Measurements from ENCODE around the gene WDR76.
"Not testable (repeated sequence)": the region's sequence is repeated elsewhere in the genome, so short reads cannot be mapped to it uniquely, and the experiment has no call there.

The WDR76 gene

DNA sequence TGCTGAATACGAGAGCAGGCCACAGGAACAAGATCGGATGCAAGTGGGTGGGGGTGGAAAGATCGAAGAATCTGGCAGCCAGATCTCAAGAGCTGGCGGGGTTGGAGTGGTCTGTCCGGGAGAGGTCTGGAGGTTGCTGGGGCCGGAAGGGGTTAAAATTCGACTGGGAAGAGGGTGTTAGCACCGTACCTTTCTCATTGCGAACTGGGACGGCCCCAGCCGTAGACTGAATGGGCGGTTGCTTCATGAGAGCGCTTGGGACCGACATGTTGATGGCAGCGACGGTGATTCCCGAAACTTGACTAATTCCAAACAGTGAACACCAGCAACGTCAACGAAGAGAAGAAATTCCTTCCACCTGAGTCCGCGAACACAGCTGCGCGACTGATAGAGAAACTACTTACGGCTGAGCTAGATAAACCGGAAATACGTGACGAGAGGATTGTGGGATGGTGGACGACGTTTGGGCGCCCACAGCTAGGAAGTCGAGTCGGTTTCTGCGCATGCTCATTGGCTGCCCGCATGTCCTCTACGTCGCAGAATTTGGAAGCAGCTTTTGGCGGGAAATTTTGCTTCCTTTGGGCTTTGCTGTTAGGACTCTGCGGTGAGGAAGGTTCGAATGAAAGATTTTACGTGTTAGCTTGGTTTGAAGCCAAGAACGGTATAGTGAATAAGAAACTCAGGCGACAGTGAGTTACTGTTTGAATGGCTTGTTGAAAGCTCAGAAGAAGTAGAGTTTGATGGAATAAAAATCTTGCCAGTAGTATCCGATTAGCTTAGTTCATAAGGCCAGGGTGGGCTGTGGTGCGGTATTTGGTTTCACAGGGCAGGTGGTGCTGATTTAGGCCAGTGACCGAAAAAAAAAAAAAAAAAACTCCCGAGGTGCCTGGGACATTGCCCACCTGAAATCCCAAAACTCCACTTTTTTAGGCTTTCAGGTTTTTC is 2.2 kb upstream of the WDR76 start, which contains the start of gene MFAP1:
MFAP1 (minus strand) TSS at position 389 of the 945 bp plus-strand sequence; CDS start at position 268, 121 bp downstream.
- peak; percentile 99 for DNase-seq

DNA sequence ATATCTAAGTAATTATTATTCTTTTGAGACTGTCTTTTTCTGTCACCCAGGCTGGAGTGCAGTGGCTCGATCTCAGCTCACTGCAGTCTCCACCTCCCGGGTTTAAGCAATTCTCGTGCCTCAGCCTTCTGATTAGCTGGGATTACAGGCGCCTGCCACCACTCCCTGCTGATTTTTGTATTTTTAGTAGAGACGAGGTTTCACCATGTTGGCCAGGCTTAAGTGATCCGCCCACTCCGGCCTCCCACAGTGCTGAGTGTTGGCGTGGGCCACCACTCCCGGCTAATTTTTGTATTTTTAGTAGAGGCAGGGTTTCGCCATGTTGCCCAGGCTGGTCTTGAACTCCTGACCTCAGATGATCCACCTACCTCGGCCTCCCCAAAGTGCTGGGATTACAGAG is 1.5 kb upstream of the WDR76 start:
- DNase-seq, result not testable (repeated sequence)

DNA sequence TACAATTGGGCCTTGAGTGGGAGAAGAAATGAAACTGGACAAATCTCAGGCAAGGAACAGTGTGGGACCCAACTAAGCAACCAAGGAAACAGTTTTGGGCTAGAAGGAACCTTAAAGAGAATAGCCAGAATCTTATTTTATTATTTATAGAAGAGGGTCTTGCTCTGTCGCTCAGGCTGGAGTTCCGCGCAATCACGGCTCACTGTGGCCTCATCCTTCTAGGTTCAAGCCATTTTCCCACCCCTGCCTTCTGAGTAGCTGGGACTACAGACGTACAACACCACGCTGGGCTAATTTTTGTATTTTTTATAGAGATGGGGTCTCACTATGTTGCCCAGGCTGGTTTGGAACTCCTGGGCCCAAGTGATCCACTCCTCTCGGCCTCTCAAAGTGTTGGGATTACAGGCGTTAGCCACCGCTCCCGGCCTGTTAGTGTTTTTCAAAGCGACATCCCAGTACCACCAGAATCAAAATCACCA is 734 bp upstream of the WDR76 start:
- no peak for DNase-seq

DNA sequence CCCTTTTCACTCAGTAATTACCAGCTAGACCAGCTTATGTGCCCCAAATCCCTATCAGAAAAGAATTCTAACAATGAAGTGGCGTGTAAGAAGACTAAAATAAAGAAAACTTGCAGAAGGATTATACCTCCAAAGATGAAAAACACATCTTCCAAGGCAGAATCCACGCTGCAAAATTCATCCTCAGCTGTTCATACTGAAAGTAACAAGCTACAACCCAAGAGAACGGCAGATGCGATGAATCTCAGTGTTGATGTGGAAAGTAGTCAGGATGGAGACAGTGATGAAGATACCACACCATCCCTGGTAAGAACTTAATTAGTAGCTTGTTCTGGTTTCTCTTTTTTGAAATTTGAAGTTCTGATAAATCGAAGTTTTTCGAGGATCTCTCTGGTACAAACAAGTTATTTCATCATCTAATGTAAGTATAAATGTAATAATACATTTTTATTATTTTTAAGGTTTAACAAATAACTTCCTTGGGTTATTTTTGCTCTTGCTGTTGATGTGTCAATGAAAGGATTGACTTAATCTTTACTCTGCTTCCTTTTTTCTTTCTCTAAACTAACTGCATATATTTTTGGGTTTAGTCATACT is 1.4 kb downstream of the WDR76 start:
- peak; percentile 22 for DNase-seq

DNA sequence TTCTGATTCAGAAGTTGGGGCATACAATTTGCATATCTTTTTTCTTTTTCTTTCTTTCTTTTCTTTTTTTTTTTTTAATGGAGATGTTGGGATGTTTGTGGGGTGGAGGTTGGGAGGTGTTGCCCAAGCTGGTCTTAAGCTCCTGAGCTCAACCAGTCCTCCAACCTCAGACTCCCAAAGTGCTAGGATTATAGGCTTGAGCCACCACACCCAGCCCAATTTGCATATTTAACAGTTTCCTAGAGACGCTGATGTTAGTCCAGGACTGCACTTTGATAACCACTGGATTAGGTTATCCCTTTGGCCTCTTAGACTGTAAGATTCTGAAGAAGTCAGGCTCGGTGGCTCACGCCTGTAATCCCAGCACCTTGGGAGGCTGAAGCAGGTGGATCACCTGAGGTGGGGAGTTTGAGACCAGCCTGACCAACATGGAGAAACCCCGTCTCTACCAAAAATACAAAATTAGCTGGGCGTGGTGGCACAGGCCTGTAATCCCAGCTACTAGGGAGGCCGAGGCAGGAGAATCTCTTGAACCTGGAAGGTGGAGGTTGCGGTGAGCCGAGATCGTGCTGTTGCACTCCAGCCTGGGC is 3.2 kb downstream of the WDR76 start:
- not testable (repeated sequence) for DNase-seq

DNA sequence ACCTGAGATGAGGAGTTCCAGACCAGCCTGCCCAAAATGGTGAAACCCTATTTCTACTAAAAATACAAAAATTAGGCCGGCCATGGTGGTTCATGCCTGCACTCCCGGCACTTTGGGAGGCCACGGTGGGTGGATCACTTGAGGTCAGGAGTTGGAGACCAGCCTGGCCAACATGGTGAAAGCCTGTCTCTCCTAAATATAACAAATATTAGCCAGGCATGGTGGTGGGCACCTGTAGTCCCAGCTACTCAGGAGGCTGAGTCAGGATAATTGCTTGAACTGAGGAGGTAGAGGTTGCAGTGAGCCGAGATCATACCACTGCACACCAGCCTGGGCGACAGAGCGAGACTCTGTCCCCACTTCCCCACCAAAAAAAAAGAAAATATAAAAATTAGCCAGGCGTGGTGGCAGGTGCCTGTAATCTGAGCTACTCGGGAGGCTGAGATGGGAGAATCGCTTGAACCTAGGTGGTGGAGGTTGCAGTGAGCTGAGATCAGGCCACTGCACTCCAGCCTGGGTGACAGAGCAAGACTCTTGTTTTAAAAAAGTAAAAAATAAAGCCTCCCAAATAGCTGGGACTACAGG is 4.0 kb downstream of the WDR76 start:
- DNase-seq, result not testable (repeated sequence)

DNA sequence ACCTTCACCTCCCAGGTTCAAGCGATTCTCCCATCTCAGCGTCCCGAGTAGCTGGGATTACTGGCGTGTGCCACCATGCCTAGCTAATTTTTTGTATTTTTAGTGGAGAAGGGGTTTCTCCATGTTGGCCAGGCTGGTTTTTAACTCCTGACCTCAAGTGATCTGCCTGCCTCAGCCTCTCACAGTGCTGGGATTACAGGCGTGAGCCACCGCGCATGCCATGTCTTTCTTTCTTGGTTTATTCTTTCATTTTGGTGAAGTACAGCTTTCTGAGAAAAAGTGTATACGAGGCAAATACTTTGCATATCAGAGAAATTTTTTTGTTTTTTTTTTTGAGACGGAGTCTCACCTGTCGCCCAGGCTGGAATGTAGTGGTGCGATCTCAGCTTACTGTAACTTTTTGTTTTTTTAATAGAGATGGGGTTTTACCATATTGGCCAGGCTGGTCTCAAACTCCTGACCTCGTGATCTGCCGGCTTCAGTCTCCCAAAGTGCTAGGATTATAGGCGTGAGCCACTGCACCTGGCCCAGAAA is 4.8 kb downstream of the WDR76 start:
- DNase-seq, result not testable (repeated sequence)

DNA sequence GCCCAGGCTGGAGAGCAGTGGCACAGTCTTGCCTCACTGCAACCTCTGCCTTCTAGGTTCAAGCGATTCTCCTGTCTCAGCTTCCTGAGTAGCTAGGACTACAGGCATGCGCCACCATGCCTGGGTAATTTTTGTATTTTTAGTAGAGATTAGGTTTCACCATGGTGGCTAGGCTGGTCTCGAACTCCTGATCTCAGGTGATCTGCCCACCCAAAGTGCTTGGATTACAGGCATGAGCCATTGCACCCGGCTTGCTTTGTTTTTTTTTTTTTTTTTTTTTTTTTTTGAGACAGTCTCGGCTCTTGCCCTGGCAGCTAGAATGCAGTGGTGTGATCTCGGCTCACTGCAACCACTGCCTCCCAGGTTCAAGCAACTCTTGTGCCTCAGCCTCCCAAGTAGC is 5.7 kb downstream of the WDR76 start:
- DNase-seq, result not testable (repeated sequence)

DNA sequence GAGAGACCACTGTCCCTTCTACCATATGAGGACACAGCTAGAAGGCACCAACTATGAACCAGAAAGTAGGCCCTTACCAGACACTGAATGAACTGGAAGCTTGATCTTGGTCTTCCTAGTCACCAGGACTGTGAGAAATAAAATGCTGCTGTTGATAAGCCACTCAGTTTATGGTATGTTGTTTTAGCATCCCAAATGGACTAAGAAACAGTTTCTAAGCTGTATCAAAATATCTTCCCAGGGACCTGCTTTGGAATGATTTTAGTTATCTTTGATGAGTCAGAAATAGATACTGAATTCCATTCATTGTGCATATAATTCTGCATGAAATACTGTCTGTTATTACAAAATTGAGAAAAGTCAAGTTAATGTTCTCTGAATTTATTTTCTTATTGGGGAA is 18.6 kb downstream of the WDR76 start:
- DNase-seq, result no peak

DNA sequence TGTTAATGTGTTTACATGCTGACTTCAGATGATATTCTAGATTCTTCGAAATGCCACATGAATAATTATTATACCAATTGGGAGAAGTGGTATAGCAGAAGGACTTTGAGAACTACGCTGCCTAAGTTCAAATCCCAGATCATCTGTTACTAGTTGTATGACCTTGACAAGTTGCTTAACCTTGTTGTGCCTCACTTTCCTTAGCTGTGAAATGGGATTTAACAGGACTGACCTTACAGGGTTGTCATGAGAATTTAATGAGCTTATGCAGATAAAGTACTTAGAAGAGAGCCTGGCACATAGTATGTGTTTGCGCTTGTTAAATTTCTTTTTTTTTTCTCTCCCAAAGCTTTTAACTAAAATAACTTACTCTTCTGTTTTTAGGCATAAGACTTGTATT is 24.4 kb downstream of the WDR76 start:
- DNase-seq, result no peak

DNA sequence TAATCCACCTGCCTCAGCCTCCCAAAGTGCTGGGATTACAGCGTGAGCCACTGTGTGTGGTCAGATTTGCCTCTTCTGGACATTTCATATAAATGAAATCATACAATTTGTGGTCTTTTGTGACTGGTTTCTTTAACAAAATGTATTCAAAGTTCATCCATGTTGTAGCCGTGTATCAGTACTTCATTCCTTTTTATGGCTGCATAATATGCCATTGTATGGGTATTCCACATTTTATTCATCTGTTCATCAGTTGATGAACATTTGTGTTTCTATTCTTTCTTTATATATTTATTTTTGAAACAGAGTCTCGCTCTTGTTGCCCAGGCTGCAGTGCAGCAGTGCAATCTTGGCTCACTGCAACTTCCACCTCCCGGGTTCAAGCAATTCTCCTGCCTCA is 25.8 kb downstream of the WDR76 start:
- no peak for DNase-seq

DNA sequence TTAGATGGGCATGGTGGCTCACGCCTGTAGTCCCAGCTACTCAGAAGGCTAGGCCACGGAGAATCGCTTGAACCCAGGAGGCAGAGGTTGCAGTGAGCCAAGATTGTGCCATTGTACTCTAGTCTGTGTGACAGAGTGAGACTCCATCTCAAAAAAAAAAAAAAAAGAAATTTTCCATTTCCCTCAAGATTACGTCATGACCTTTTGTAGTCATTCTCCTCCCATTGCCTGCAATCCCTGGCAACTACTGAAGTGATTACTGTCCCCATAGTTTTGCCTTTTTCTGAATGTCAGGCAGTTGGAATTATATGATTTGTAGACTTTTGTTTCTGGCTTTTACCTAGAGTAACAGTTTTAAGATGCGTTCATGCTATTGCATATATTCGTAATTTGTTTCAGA is 28.0 kb downstream of the WDR76 start:
- peak; percentile 8 for DNase-seq

DNA sequence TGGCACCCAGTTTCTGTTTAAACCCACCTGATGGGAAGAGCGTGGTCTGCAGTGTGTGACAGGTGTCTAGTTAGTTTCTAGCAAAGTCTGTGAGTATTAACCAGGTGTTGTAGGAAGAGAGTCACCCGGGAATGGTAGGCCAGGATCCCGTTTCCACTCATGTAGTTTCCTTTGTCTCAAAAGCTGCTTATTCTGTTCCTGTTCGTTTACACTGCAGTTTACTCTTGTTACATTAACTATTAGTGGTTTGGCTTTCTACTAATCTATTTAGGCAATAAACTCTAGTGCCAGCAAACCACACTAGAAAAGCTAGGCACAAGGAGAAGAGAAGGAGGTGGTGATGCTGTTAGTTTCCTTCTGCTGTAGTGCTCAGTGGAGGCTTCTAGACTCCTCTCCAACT is 32.7 kb downstream of the WDR76 start:
- DNase-seq, result no peak

DNA sequence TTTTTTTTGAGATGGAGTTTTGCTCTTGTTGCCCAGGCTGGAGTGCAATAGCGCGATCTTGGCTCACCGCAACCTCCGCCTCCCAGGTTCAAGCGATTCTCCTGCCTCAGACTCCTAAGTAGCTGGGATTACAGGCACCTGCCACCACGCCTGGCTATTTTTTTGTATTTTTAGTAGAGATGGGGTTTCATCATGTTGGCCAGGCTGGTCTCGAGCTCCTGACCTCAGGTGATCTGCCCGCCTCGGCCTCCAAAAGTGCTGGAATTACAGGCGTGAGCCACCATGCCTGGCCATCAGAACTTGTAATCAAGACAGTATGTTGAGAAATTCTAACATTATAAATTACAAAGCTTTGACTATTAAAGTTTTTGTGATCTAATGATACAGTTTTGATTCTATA is 39.8 kb downstream of the WDR76 start:
- not testable (repeated sequence) for DNase-seq

DNA sequence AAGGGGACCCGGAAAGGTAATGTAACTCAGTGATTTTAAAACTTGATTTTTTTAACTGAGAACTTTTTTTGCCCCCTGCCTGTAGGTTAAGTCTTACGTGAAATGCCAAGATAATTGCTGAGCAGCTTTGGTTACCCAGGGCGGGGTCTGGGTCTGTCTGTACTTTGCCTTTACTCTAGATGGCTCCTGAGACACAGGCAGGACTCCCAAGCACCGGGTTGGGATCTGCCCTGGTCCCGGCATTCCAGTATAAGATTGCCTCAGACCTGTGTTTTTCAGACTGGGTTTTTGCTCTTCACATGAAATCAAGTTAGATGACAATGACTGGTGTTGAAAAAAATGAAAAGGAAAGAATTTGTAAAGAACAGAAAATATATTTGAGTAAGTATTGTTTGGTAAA is 40.3 kb downstream of the WDR76 start:
- DNase-seq, result no peak

DNA sequence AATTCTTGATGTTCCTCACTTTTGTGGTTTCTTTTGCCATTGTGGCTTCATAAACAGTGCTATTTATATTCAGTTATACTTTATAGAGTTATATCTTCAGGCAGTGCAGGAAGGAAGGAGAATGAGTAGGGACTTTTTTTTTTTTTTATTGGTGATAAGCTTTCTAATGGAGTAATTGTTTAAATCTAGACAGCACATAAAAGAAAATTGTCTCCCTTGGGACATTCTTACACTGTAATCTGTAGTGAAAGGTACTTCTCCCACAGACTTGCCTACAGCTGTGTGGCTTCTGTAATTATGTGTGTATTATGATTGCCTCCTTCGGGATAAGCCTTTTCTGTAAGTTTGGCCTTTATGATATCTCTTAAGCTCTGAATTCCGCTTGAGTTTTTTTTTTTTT is 41.6 kb downstream of the WDR76 start:
- DNase-seq, result no peak

DNA sequence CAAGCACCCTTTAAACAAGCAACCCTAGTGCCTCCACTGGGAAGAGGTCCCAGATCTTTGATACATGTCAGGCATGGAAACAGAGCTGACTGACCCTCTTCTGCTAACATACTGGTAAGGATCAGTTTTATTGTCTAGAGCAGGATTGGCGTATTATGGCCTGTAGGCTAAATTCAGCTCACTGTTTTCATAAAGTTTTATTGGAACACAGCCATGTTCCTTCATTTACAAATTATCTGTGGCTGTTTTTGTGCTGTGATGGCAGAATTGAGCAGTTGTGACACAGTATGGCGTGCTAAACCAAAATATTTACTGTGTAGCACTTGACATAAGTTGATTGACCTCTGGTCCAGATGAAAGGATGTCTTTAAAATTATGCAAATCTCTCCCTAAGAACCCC is 45.0 kb downstream of the WDR76 start:
- no peak for DNase-seq

DNA sequence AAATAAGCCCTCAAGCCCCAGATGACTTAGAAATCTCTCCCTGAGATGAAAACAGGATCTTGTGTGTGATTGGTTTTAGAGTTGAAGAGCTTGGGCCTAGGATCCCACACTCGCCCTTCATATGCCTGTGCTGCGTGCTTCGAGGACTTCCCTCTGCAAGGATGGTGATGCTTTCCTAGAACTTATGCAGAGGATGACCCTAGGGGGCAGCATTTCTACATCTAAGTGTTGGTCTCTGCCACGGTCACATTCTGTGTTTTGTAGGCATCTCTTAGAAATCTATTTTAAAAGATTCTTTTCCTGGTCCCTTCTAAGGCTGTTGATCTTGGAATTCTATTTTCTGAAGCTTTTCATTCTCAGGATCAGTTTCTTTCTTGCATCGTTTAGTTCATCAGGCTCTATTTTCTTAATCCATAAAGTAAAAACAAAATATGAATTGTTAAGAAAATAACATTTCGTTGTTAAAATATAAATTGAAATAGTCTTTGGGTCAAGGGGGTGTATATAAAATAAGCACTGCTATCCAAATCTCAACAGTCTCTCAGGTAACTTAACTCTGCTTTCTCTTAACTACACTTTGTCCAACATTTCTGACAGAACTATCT is 45.7 kb downstream of the WDR76 start:
- peak; percentile 51 for DNase-seq

DNA sequence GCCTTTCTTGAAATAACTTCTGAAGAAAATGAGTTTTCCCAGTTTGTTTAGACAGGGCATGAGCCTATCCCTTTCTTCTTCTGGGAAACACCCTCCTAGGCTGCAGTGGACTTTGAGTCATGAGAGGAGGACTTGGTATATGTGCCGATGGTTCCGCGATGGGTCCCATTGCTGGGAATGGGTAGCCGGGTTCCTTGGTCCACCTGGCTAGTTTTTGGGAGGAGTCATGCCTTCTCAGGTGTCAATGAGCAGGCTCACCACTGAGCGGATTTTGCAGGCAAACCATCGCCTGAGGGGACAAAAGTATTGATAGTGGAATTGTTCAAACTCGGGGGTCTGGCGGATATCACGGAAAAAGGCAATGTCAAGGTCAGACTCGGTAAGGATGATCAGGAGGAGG is 46.8 kb downstream of the WDR76 start:
- DNase-seq, result no peak

DNA sequence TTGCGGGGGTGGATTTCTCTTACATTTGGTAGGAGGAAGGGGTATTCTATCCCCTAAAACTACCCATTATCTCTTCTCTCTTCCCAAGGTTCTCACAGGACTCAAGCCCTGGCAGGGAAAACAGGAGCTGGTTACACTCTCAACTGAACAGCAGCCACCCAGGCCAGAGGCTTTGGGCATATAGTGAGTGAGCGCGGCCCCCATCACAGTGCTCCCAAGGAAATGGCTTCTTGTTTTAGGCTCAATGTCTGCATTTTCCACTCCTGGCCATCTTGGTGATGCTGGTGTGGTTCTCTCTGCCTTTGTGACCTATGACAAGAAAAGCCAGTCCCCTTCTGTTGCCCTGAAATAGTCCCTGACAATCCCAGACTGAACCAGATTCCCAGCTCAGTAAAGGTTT is 50.1 kb downstream of the WDR76 start:
- no peak for DNase-seq

DNA sequence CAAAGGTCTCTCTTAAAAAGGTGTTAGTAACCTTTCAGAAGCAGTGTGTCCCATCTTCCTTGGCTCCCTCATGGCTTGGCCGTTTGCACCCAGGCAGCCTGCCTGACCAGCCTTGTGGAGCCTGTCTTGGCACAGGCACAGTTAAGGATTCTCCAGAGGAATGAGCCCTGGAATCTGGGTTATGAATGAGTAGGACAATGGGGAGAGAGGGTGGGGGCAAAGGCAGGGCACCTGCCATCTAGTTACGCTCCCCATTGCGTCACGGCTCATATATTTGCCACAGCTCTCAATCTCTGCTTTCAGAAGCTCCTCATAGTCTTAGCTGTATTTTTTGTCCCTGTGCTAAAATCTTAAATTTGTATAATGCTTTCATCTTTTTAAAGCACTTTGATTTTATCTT is 50.6 kb downstream of the WDR76 start:
- DNase-seq, result no peak

DNA sequence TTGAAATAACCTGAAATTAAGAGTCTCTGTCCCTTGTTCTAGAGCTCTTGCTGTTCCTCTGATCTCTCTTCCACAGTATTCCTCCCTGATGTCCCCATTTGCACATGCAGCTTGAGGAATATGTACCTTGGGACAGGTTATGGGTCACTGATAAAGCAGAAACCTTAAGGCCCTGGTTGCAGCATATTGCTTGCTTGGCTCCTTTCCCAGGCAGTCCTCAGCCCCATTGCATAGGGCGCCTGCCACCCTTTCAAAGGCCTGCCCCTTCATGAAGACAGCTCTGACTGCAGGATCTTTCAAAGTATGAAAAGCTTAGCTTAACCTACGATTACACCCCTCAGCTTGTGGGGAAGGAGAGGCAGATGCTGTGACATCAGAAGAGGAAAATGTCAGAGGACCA is 51.6 kb downstream of the WDR76 start:
- no peak for DNase-seq

Measured in OCI-M1 (cell line).